Lung (tissue), 12 donors: Measurements from ENCODE around the gene RAI1. TPM values are rescaled to one million over a fixed set of nuclear protein-coding genes. Genes with fewer than 3 reads are reported as not detected.

ENCODE experiments used
- ATAC-seq: fragments of 200-7000 bp; cut with Tn5 transposase; one replicate; pipeline ENCODE4 v1.9.1; 2020; ENCODE audit warnings: moderate number of reproducible peaks; ENCODE audit not compliant: insufficient read depth, low FRiP score
- DNase-seq, 3 donors: peaks; one replicate each; pipeline ENCODE4 v3.0.0-alpha.2; 2013 to 2017
- H3K27ac ChIP-seq, 2 donors: one replicate each; pipeline ENCODE4 v1.5.1; 2013; ENCODE audit warnings: mild to moderate bottlenecking in 2 of 2, moderate library complexity in 2 of 2, control low read depth in 1 of 2, inconsistent platforms in 1 of 2, low read depth in 1 of 2, low read length in 1 of 2
- H3K27me3 ChIP-seq, 3 donors: one replicate each; pipeline ENCODE4 v1.5.1; 2013; ENCODE audit warnings: low read length in 2 of 3; ENCODE audit not compliant: control insufficient read depth in 3 of 3, insufficient read depth in 3 of 3
- H3K36me3 ChIP-seq, 4 donors: one replicate each; pipeline ENCODE4 v1.5.1; 2013; ENCODE audit warnings: low read length in 4 of 4, mild to moderate bottlenecking in 1 of 4, moderate library complexity in 1 of 4; ENCODE audit not compliant: control insufficient read depth in 4 of 4, insufficient read depth in 4 of 4
- H3K4me1 ChIP-seq, 5 donors: one replicate each; pipeline ENCODE4 v1.5.1; 2013; ENCODE audit warnings: low read length in 5 of 5, mild to moderate bottlenecking in 2 of 5, moderate library complexity in 1 of 5; ENCODE audit not compliant: control insufficient read depth in 5 of 5, insufficient read depth in 5 of 5
- H3K4me3 ChIP-seq: one replicate; pipeline ENCODE4 v1.5.1; 2013; ENCODE audit warnings: mild to moderate bottlenecking, control low read depth, moderate library complexity
- H3K9ac ChIP-seq, 2 donors: one replicate each; pipeline ENCODE4 v1.5.1; 2013; ENCODE audit warnings: low read length in 2 of 2, control low read depth in 1 of 2; ENCODE audit not compliant: insufficient read depth in 1 of 2
- H3K9me3 ChIP-seq, 4 donors: one replicate each; pipeline ENCODE4 v1.5.1; 2013; ENCODE audit warnings: low read length in 3 of 4, mild to moderate bottlenecking in 1 of 4, moderate library complexity in 1 of 4; ENCODE audit not compliant: control insufficient read depth in 4 of 4, insufficient read depth in 3 of 4
- CTCF ChIP-seq: IDR thresholded peaks from 2 replicates; pipeline ENCODE4 v1.5.1; 2012; ENCODE audit warnings: mild to moderate bottlenecking; ENCODE audit errors: control extremely low read depth, extremely low read depth
- WGBS, 2 donors: extraction: QIAGEN DNeasy Blood & Tissue Kit; methylation state at CpG; one replicate each; pipeline ENCODE4 v1.1.7; 2013; 5-methylcytosine and 5-hydroxymethylcytosine counted together
- polyA plus RNA-seq, 2 donors: library from polyadenylated mRNA; stranded (reverse); fragments of 200-250 nt; gene quantifications; one replicate each; pipeline ENCODE4 v1.2.1, GENCODE V29; 2013
- total RNA-seq, 2 donors: library from RNA; depleted of rRNA in 1 of 2; stranded (reverse); fragments of >200 nt in 1 of 2; gene quantifications; one replicate each; pipeline ENCODE4 v1.2.1, GENCODE V29; 2014 to 2021
- donor health status: control.
- donor health status: control.
- donor health status: Bipolar disorder and iron deficiency.
- donor health status: healthy.
- donor health status: DM: yes; HTN: yes; CAD: no.

Gene RAI1
- total and polyA plus RNA-seq, 4 donors, result 14.5 to 44.4 (median 28.3) TPM

GRCh38 chr17:17810895-17811248, 129.6 kb downstream of the RAI1 start:
- Histone ChIP-seq H3K9me3 (no peaks in the 10 kb centered on the region), H3K4me3 (no peak overlapping the region), H3K9ac (no peak overlapping the region), H3K27ac (no peak overlapping the region), H3K36me3 (peaks cover 0 to 44% (median 12%) of the 10 kb centered on the region in 4 donors), H3K27me3 (no peaks in the 10 kb centered on the region), H3K4me1 (peaks cover 0 to 35% (median 9%) of the 10 kb centered on the region in 5 donors)
- TF ChIP-seq CTCF, result no peak
- ATAC-seq, result no peak
- no peak for DNase-seq
- 86 to 89% methylated on average over 27 of the region's 27 CpGs for WGBS, 2 donors

DNA sequence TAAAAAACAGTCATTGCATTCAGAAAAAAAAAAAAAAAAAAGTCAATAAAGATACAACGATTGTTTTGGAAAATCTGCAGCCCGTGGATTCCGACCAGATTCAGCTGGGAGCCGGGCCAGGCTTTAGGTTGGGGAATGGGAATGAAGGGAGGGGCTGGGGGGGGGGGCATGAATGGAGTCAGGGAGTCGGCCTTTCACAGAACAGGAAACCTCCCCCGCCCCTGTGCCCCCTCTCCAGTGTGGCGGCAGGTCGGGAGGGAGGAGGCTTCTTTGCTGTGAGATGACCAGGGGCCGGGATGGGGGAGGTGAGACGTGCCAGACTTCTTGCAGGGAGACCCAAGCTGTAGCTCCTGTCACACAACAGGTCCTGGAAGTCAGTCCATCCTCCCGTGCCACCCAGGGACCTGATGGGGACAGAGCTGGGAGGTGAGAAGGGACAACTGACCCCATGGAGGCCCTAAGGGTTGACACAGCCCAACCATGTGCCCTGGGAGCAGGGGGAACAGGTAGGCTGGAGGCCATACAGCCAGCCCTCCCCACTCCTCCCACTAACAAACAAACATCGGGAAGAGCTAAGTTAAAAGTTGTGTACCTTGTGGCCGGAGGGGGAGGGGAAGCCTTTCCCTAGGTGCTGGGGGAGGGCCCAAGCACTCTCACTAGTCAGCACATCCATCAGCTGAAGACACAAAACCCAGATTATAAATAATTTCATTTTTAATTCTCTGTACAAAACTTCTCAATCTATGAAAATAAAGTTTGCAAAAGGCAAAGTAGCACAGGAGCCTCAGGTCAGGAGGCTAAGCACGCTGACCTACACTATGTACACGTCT, 130.3 kb downstream of the RAI1 start:
- Histone ChIP-seq H3K36me3 (peaks cover 1 to 44% (median 5%) of the 10 kb centered on the region in 4 donors), H3K9ac (no peak overlapping the region), H3K4me1 (peaks cover 0 to 35% (median 9%) of the 10 kb centered on the region in 5 donors), H3K4me3 (no peak overlapping the region), H3K27me3 (no peaks in the 10 kb centered on the region), H3K27ac (peak overlapping the region in 1 of 2 donors; percentile 41), H3K9me3 (no peaks in the 10 kb centered on the region)
- ATAC-seq (no peak), DNase-seq (peak; percentile 82 to 91 (median 91))
- no peak for TF ChIP-seq CTCF
- 46 to 59% methylated on average over 15 of the region's 15 CpGs for whole genome bisulfite sequencing, 2 donors

GRCh38 chr17:17812211-17813054, 131.2 kb downstream of the RAI1 start:
- H3K27ac ChIP-seq, result peak overlapping the region in 1 of 2 donors; percentile 34
- no peaks in the 10 kb centered on the region for H3K9me3 ChIP-seq
- H3K4me1 ChIP-seq, result peaks cover 0 to 35% (median 9%) of the 10 kb centered on the region in 5 donors
- no peak overlapping the region for H3K9ac ChIP-seq
- no peaks in the 10 kb centered on the region for H3K27me3 ChIP-seq
- H3K36me3 ChIP-seq, result peaks cover 3 to 53% (median 3%) of the 10 kb centered on the region in 4 donors
- DNase-seq, result peak; percentile 74 to 82 (median 80)
- WGBS, 2 donors, result 61 to 66% methylated on average over 59 of the region's 59 CpGs
- ATAC-seq, result peak; percentile 56
- TF ChIP-seq CTCF, result peak; percentile 91
- no peak overlapping the region for H3K4me3 ChIP-seq
